ENCODE measurements around the gene MRPS6.

MRPS6 gene

DNA sequence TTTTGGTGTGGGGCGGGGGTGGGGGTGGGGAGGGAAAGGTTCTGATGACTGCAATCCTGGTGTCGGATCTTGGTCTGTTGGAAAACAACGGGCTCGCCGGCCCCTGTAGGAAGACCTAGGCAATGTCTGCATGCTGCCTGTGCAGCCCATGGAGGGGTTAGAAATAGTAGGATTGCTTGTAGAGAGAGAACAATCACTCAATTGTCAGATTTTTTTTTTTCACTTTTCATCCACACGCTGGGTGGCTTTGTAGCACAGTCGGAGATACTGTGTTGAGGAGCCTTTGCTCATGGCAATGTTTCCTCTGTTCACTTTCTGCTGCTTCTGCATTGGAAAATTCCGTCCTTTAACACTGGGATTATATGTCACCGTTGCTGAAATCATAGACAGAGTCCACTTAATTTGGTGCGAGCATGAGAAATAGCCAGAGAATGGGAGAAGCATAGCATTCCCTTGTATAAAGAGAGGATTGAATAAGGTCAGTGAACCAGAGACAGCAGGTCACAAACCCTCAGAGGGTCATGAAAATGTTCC, 107.5 kb downstream of the MRPS6 start:
- TF ChIP-seq TAF1 (IDR thresholded peaks at IDR 0.05; ENCODE audit: borderline replicate concordance, insufficient read depth, low read length) (no peak), POLR2AphosphoS5 (IDR thresholded peaks at IDR 0.05; ENCODE audit: low read depth, low read length) (no peak), SIN3A (IDR thresholded peaks at IDR 0.05; ENCODE audit: borderline replicate concordance, insufficient read depth, low read length) (no peak), FOXP2 (optimal IDR thresholded peaks at IDR 0.05; ENCODE audit: borderline replicate concordance, extremely low read depth, extremely low read length, insufficient read depth) (no peak)
- TF ChIP-seq, protein P1, sequence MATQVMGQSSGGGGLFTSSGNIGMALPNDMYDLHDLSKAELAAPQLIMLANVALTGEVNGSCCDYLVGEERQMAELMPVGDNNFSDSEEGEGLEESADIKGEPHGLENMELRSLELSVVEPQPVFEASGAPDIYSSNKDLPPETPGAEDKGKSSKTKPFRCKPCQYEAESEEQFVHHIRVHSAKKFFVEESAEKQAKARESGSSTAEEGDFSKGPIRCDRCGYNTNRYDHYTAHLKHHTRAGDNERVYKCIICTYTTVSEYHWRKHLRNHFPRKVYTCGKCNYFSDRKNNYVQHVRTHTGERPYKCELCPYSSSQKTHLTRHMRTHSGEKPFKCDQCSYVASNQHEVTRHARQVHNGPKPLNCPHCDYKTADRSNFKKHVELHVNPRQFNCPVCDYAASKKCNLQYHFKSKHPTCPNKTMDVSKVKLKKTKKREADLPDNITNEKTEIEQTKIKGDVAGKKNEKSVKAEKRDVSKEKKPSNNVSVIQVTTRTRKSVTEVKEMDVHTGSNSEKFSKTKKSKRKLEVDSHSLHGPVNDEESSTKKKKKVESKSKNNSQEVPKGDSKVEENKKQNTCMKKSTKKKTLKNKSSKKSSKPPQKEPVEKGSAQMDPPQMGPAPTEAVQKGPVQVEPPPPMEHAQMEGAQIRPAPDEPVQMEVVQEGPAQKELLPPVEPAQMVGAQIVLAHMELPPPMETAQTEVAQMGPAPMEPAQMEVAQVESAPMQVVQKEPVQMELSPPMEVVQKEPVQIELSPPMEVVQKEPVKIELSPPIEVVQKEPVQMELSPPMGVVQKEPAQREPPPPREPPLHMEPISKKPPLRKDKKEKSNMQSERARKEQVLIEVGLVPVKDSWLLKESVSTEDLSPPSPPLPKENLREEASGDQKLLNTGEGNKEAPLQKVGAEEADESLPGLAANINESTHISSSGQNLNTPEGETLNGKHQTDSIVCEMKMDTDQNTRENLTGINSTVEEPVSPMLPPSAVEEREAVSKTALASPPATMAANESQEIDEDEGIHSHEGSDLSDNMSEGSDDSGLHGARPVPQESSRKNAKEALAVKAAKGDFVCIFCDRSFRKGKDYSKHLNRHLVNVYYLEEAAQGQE (IDR thresholded peaks at IDR 0.05; ENCODE audit: insufficient read depth in 1 of 2, low read depth in 2 of 2, low read length in 2 of 2): no peak

DNA sequence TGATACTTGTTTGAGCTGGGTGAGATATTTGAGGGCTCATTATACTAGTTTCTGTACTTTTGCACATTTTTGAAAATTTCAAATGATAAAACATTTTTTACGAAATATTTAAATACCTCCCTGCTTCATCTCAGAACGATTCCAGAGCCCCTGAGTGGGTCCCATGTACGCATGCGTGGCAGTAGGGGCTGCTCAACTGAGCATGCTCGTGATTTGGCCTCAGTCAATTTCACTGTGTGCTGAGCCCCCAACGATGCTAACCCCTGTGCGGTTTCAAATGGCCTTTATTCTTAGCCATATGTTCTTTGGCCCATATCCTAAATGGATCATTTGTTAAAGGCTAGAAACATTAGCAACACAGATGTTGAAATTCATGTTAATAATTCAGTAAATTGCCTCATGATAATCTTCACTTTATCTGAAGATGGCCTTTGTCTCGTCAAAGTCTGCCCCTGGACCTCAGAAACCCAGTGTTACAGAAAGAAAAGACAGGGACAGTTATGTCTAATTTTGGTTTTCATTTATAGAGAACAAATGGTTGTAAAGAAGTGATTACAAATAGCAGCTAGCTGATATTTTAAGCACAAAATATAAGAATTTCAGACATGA, 108.2 kb downstream of the MRPS6 start:
- TF ChIP-seq FOXP2 (optimal IDR thresholded peaks at IDR 0.05; ENCODE audit: borderline replicate concordance, extremely low read depth, extremely low read length, insufficient read depth) (no peak), TAF1 (IDR thresholded peaks at IDR 0.05; ENCODE audit: borderline replicate concordance, insufficient read depth, low read length) (no peak)
- TF ChIP-seq, protein P1 (IDR thresholded peaks at IDR 0.05; ENCODE audit: insufficient read depth in 1 of 2, low read depth in 2 of 2, low read length in 2 of 2): no peak

DNA sequence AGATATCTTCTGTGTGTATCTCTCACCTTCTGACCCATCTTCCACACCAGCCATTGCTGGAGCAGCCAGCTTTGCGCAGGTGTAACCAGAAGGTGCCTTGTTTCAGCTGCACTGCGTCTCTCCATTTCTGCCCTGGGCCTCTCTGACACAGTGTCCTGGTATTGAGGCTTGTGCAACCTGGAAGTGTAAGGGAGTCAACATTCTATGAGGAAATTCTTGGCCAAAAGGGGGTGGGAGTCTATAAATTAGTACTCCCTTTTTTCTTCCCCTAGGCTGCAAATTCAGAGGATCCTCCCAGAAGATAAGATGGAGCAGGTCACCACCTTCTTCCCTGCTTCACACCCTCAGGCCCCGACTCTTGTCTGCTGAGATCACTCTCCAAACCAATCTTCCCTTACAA, 109.1 kb downstream of the MRPS6 start:
- no peak for TF ChIP-seq SIN3A (IDR thresholded peaks at IDR 0.05; ENCODE audit: borderline replicate concordance, insufficient read depth, low read length)
- no peak for TF ChIP-seq TAF1 (IDR thresholded peaks at IDR 0.05; ENCODE audit: borderline replicate concordance, insufficient read depth, low read length)
- TF ChIP-seq, protein P1 (IDR thresholded peaks at IDR 0.05; ENCODE audit: insufficient read depth in 1 of 2, low read depth in 2 of 2, low read length in 2 of 2): no peak
- TF ChIP-seq POLR2AphosphoS5 (IDR thresholded peaks at IDR 0.05; ENCODE audit: low read depth, low read length): no peak
- no peak for TF ChIP-seq FOXP2 (optimal IDR thresholded peaks at IDR 0.05; ENCODE audit: borderline replicate concordance, extremely low read depth, extremely low read length, insufficient read depth)

DNA sequence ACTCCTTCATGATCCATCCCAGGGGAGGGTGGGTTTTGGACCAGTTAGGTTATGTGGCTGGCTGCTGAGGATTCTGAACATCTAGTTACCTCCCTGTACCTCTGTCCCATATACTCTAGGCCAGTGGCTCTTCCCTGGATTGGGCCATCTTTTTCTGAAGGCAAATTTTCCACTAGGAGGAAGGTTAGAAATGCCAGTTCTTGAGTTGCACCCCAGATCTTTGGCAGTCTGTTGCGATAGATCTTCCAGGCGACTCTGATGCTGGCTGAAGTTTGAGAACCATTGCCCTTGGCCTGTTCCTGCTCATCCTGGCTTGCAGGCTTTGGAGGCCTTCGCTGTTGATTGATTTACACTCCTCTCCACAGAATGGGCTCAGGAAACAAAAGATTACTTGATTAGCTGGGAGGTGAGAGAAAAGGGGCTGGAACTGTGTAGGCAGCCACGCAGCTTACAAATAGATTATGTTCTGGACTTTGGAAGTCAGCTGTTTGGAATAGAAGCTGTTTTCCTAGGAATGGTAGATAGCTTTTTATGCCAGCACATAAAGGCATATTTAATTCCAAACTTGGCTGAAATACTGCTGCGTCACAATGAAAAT, 110.1 kb downstream of the MRPS6 start:
- TF ChIP-seq SIN3A (IDR thresholded peaks at IDR 0.05; ENCODE audit: borderline replicate concordance, insufficient read depth, low read length): no peak
- TF ChIP-seq TAF1 (IDR thresholded peaks at IDR 0.05; ENCODE audit: borderline replicate concordance, insufficient read depth, low read length): no peak
- TF ChIP-seq, protein P1 (IDR thresholded peaks at IDR 0.05; ENCODE audit: insufficient read depth in 1 of 2, low read depth in 2 of 2, low read length in 2 of 2): no peak
- TF ChIP-seq FOXP2 (optimal IDR thresholded peaks at IDR 0.05; ENCODE audit: borderline replicate concordance, extremely low read depth, extremely low read length, insufficient read depth): no peak
- TF ChIP-seq POLR2AphosphoS5 (IDR thresholded peaks at IDR 0.05; ENCODE audit: low read depth, low read length): no peak

Measured in PFSK-1 (cell line).